ENCODE data around the gene TRHDE.

Gene TRHDE

GRCh38 chr12:72681028-72681427 lies 408.9 kb downstream of the TRHDE start:
- no peaks in the 10 kb centered on the region for H4K20me1 ChIP-seq (ENCODE audit: insufficient read depth, low read length)
- no peak overlapping the region for H2AFZ ChIP-seq (ENCODE audit: low read length)
- TF ChIP-seq CTCF (IDR thresholded peaks at IDR 0.05; ENCODE audit: low read length), result no peak
- TF ChIP-seq EZH2 (IDR thresholded peaks at IDR 0.05; ENCODE audit: borderline replicate concordance, low read length), result no peak
- no peaks in the 10 kb centered on the region for H3F3A ChIP-seq (ENCODE audit: insufficient read depth, low read length)
- no peaks in the 10 kb centered on the region for H3K9me3 ChIP-seq (ENCODE audit: low read length)
- H3K4me2 ChIP-seq (ENCODE audit: low read length), result no peak overlapping the region
- H3K27ac ChIP-seq (ENCODE audit: low read depth, low read length, poor library complexity, severe bottlenecking), result no peak overlapping the region
- H3K4me1 ChIP-seq (ENCODE audit: insufficient read depth, low read length, severe bottlenecking), result no peaks in the 10 kb centered on the region
- H3K27me3 ChIP-seq (ENCODE audit: insufficient read depth, low read length), result no peaks in the 10 kb centered on the region
- H3K4me3 ChIP-seq (ENCODE audit: low read depth, low read length, poor library complexity, severe bottlenecking), result no peak overlapping the region
- H3K9ac ChIP-seq (ENCODE audit: low read length), result no peak overlapping the region
- no peaks in the 10 kb centered on the region for H3K9me2 ChIP-seq (ENCODE audit: low read depth, low read length)
- no peaks in the 10 kb centered on the region for H3K79me2 ChIP-seq (ENCODE audit: insufficient read depth, low read length)
- no peaks in the 10 kb centered on the region for H3K36me3 ChIP-seq (ENCODE audit: insufficient read depth, low read length)

- Histone ChIP-seq H3K27me3 (ENCODE audit: insufficient read depth, low read length) (no peaks in the 10 kb centered on the region), H3K27ac (ENCODE audit: low read depth, low read length, poor library complexity, severe bottlenecking) (no peak overlapping the region), H3K9me3 (ENCODE audit: low read length) (no peaks in the 10 kb centered on the region), H3F3A (ENCODE audit: insufficient read depth, low read length) (no peaks in the 10 kb centered on the region), H3K9ac (ENCODE audit: low read length) (no peak overlapping the region), H3K36me3 (ENCODE audit: insufficient read depth, low read length) (no peaks in the 10 kb centered on the region), H3K79me2 (ENCODE audit: insufficient read depth, low read length) (no peaks in the 10 kb centered on the region), H2AFZ (ENCODE audit: low read length) (no peak overlapping the region), H4K20me1 (ENCODE audit: insufficient read depth, low read length) (no peaks in the 10 kb centered on the region), H3K4me2 (ENCODE audit: low read length) (no peak overlapping the region), H3K9me2 (ENCODE audit: low read depth, low read length) (no peaks in the 10 kb centered on the region), H3K4me3 (ENCODE audit: low read depth, low read length, poor library complexity, severe bottlenecking) (no peak overlapping the region), H3K4me1 (ENCODE audit: insufficient read depth, low read length, severe bottlenecking) (no peaks in the 10 kb centered on the region)
- TF ChIP-seq CTCF (IDR thresholded peaks at IDR 0.05; ENCODE audit: low read length) (no peak), EZH2 (IDR thresholded peaks at IDR 0.05; ENCODE audit: borderline replicate concordance, low read length) (no peak)
Measured at GRCh38 chr12:72684491-72684890, 412.3 kb downstream of the TRHDE start.

GRCh38 chr12:72692338-72692737 lies 420.2 kb downstream of the TRHDE start:
- Histone ChIP-seq H3K4me2 (ENCODE audit: low read length) (no peak overlapping the region), H3K9ac (ENCODE audit: low read length) (no peak overlapping the region), H3K27ac (ENCODE audit: low read depth, low read length, poor library complexity, severe bottlenecking) (no peak overlapping the region), H4K20me1 (ENCODE audit: insufficient read depth, low read length) (no peaks in the 10 kb centered on the region), H3F3A (ENCODE audit: insufficient read depth, low read length) (no peaks in the 10 kb centered on the region), H3K27me3 (ENCODE audit: insufficient read depth, low read length) (no peaks in the 10 kb centered on the region), H3K4me1 (ENCODE audit: insufficient read depth, low read length, severe bottlenecking) (no peaks in the 10 kb centered on the region), H2AFZ (ENCODE audit: low read length) (no peak overlapping the region), H3K36me3 (ENCODE audit: insufficient read depth, low read length) (no peaks in the 10 kb centered on the region), H3K9me2 (ENCODE audit: low read depth, low read length) (no peaks in the 10 kb centered on the region), H3K4me3 (ENCODE audit: low read depth, low read length, poor library complexity, severe bottlenecking) (no peak overlapping the region), H3K9me3 (ENCODE audit: low read length) (no peaks in the 10 kb centered on the region), H3K79me2 (ENCODE audit: insufficient read depth, low read length) (no peaks in the 10 kb centered on the region)
- TF ChIP-seq EZH2 (IDR thresholded peaks at IDR 0.05; ENCODE audit: borderline replicate concordance, low read length) (no peak), CTCF (IDR thresholded peaks at IDR 0.05; ENCODE audit: low read length) (no peak)

All from OCI-LY1 (cell line).